ENCODE measurements around the gene UNC5C. TPM values are rescaled to one million over a fixed set of nuclear protein-coding genes. Genes with fewer than 3 reads are reported as not detected.

The UNC5C gene
- total and polyA plus RNA-seq, 2 of the 4 experiments (the other 2 are of a cell fraction), result under 0.01 TPM

GRCh38 chr4:95536650-95537049 lies 12.1 kb downstream of the UNC5C start:
- no peaks in the 10 kb centered on the region for H3K9me1 ChIP-seq (ENCODE audit: insufficient read depth, low read length)
- H3K4me1 ChIP-seq (ENCODE audit: control insufficient read depth, insufficient read depth, low read length), result no peaks in the 10 kb centered on the region
- no peaks in the 10 kb centered on the region for H3K27me3 ChIP-seq (ENCODE audit: control insufficient read depth, insufficient read depth, low read length)
- no CpG with 5 or more reads among the region's 2 CpGs for WGBS, 2 experiments (ENCODE audit: extremely low coverage in 2 of 2, insufficient read length in 1 of 2)
- H4K91ac ChIP-seq (ENCODE audit: insufficient read depth, low read depth, low read length), result no peak overlapping the region
- no peak overlapping the region for H2AK9ac ChIP-seq (replicated peaks; ENCODE audit: low read depth, low read length, poor library complexity)
- no peak overlapping the region for H2BK15ac ChIP-seq (ENCODE audit: low read depth, low read length)
- dilution Hi-C loops (cut with HindIII; ENCODE audit: low sequenced_read_pairs, unreplicated experiment), result no loop called here
- H2BK5ac ChIP-seq (ENCODE audit: low read depth, low read length, poor library complexity, severe bottlenecking), result no peak overlapping the region
- H3K18ac ChIP-seq (ENCODE audit: low read depth, low read length), result no peak overlapping the region
- no peak overlapping the region for H3K4me3 ChIP-seq (ENCODE audit: insufficient read depth, low read depth, low read length)
- no peak overlapping the region for H2AK5ac ChIP-seq (ENCODE audit: low read depth, low read length)
- no peak overlapping the region for H3K23ac ChIP-seq (ENCODE audit: low read depth, low read length)
- H3K14ac ChIP-seq (replicated peaks; ENCODE audit: low read depth, low read length), result no peak overlapping the region
- no peaks in the 10 kb centered on the region for H3K9me3 ChIP-seq (ENCODE audit: control insufficient read depth, insufficient read depth, low read length)
- no peaks in the 10 kb centered on the region for H4K20me1 ChIP-seq (ENCODE audit: insufficient read depth, low read length)
- BruUV-seq (replicated peaks), result no TSS peak
- no peak overlapping the region for H3K27ac ChIP-seq (ENCODE audit: insufficient read depth, low read length)
- ChIA-PET CTCF (no interaction called here), POLR2A (ENCODE audit: unreplicated experiment) (interaction anchor here (0.6 kb wide), 1 partner anchor 269 kb away, joined by 4 read pairs; no protein-coding TSS in a partner anchor)
- no peak overlapping the region for H3K4me2 ChIP-seq (ENCODE audit: low read depth, low read length)
- ATAC-seq (ENCODE audit: low read depth), result no peak
- no peak overlapping the region for H3K4ac ChIP-seq (ENCODE audit: low read depth, low read length)
- no peak overlapping the region for H2BK20ac ChIP-seq (ENCODE audit: low read depth, low read length)
- no peaks in the 10 kb centered on the region for H3K36me3 ChIP-seq (ENCODE audit: control insufficient read depth, insufficient read depth, low read length)
- no peak overlapping the region for H4K8ac ChIP-seq (ENCODE audit: low read depth in 2 of 2, low read length in 2 of 2)
- H2AFZ ChIP-seq (replicated peaks; ENCODE audit: low read length, poor library complexity), result no peak overlapping the region
- H3K9ac ChIP-seq (ENCODE audit: low read depth, low read length), result no peak overlapping the region
- no peak overlapping the region for H4K5ac ChIP-seq (ENCODE audit: low read depth, low read length)
- no peak overlapping the region for H3K56ac ChIP-seq (ENCODE audit: extremely low read depth, insufficient read depth, low read length)
- intact Hi-C loops (cut with micrococcal nuclease), result no loop called here
- H3K79me1 ChIP-seq (ENCODE audit: low read depth in 1 of 2, low read length in 2 of 2), result no peaks in the 10 kb centered on the region
- TF ChIP-seq ELK1 (IDR thresholded peaks at IDR 0.05; ENCODE audit: borderline replicate concordance, low read depth, low read length) (no peak), RFX5 (IDR thresholded peaks at IDR 0.05; ENCODE audit: low read depth, low read length) (no peak), NFE2L2 (IDR thresholded peaks at IDR 0.05; ENCODE audit: low read depth, low read length) (no peak), CEBPB (IDR thresholded peaks at IDR 0.05; ENCODE audit: low read depth, low read length) (no peak), FOS (IDR thresholded peaks at IDR 0.05; ENCODE audit: low read depth, low read length) (no peak), BHLHE40 (IDR thresholded peaks at IDR 0.05; ENCODE audit: low read depth, low read length) (no peak), MAFK (IDR thresholded peaks at IDR 0.05; ENCODE audit: low read depth, low read length) (no peak), SMC3 (IDR thresholded peaks at IDR 0.05; ENCODE audit: low read depth, low read length) (no peak), RCOR1 (IDR thresholded peaks at IDR 0.05; ENCODE audit: insufficient replicate concordance, low read length) (no peak), MXI1 (IDR thresholded peaks at IDR 0.05; ENCODE audit: borderline replicate concordance, low read depth, low read length) (no peak), POLR2A (IDR thresholded peaks at IDR 0.05; ENCODE audit: low read depth, low read length) (no peak), CHD1 (IDR thresholded peaks at IDR 0.05; ENCODE audit: low read depth, low read length) (no peak), CTCF (conservative IDR thresholded peaks at IDR 0.05; ENCODE audit: low read depth, low read length) (no peak)
- no peak overlapping the region for H2BK120ac ChIP-seq (ENCODE audit: low read depth, low read length)
- in situ Hi-C loops (cut with MboI; ENCODE audit: low sequenced_read_pairs), result no loop called here
- DNase-seq, result no peak
